Testis (tissue), 3 donors: ENCODE data around the gene IL18BP. TPM values are rescaled to one million over a fixed set of nuclear protein-coding genes. Genes with fewer than 3 reads are reported as not detected.

Source experiments
- DNase-seq: peaks from one replicate; pipeline ENCODE4 v3.0.0-alpha.2; 2019
- H3K27ac ChIP-seq, 2 donors: fragments of 200-600 bp; sonication (generic); one replicate each; pipeline ENCODE4 v1.5.1; 2019
- H3K27me3 ChIP-seq: fragments of 200-600 bp; sonication (generic); one replicate; pipeline ENCODE4 v1.5.1; 2019
- H3K36me3 ChIP-seq: fragments of 200-600 bp; sonication (generic); one replicate; pipeline ENCODE4 v1.5.1; 2017; ENCODE audit warnings: low read depth; ENCODE audit errors: missing control alignments
- H3K4me1 ChIP-seq: fragments of 200-600 bp; sonication (generic); one replicate; pipeline ENCODE4 v1.5.1; 2019
- H3K4me3 ChIP-seq, 2 donors: fragments of 200-600 bp; sonication (generic); one replicate each; pipeline ENCODE4 v1.5.1; 2017 to 2019
- H3K9me3 ChIP-seq: fragments of 200-600 bp; sonication (generic); one replicate; pipeline ENCODE4 v1.5.1; 2017
- POLR2A ChIP-seq: fragments of 450-650 bp; IDR thresholded peaks from one replicate; pipeline ENCODE4 v1.6.1; 2017; ENCODE audit warnings: antibody characterized with exemption, mild to moderate bottlenecking, moderate library complexity
- WGBS, 2 donors: methylation state at CpG; one replicate each; pipeline ENCODE4 v1.1.5; 2018; 5-methylcytosine and 5-hydroxymethylcytosine counted together
- intact Hi-C: fragments of 100-400 bp; cut with DNase I; formaldehyde crosslinking; loops from one replicate; pipeline ENCODE4 v1.15.1; 2023; ENCODE audit warnings: low total_unique reads
- polyA plus RNA-seq: library from polyadenylated mRNA; stranded (reverse); fragments of 350-450 nt; fragmentation: Illumina TruSeq; extraction: RNeasy Lipid Tissue Mini Kit (QIAGEN cat#74804); gene quantifications from one replicate; pipeline ENCODE4 v1.2.3, GENCODE V29; 2014; ENCODE audit warnings: low read depth, low replicate concordance; ENCODE audit not compliant: insufficient read depth
- total RNA-seq, 2 donors: library from RNA; depleted of rRNA; stranded (reverse); fragments of >200 nt; gene quantifications; one replicate each; pipeline ENCODE4 v1.2.3, GENCODE V29; 2016
- TF ChIP-seq, protein P1 (sequence below), 3 experiments: fragments of 450-650 bp in 2 of 3; fragments of 200-600 bp in 1 of 3; sonication (generic) in 1 of 3; IDR thresholded peaks; one replicate each; pipeline ENCODE4 v1.5.1; 2016 to 2019; ENCODE audit warnings: antibody characterized with exemption in 3 of 3, mild to moderate bottlenecking in 2 of 3, moderate library complexity in 1 of 3

Gene IL18BP
- total and polyA plus RNA-seq, 3 donors from 2014 or later, result 11.7 to 16.8 (median 13.5) TPM

DNA sequence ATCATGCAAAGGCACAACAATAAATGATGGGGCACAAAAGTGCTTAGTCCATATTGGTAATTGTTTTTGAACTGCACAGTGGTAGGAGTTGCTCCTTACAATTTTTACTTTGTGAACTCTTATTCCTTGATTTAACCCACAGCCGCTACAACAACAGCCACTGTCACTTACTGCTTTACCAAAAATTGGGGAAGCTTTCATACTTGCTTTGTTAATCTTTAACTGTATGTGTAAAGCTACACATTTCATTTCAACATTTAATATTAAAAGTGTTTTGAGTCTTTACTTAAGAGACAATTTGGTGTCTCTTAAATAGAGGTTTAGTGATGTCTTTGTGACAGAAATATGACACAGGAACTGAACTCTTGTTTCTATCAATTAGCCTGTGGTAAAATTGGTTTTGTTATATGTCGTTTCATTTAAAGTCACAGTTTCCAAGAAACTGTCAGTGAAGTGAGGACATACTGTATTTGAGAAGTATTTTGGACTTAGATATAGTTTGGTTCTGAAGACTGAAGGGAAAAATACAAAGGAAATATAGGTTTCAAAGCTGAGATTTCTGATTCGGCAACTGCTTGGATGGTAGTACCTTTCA, 6.5 kb upstream of the IL18BP start:
- H3K27me3 ChIP-seq, result no peaks in the 10 kb centered on the region
- intact Hi-C loops, result no loop called here
- TF ChIP-seq, protein P1, sequence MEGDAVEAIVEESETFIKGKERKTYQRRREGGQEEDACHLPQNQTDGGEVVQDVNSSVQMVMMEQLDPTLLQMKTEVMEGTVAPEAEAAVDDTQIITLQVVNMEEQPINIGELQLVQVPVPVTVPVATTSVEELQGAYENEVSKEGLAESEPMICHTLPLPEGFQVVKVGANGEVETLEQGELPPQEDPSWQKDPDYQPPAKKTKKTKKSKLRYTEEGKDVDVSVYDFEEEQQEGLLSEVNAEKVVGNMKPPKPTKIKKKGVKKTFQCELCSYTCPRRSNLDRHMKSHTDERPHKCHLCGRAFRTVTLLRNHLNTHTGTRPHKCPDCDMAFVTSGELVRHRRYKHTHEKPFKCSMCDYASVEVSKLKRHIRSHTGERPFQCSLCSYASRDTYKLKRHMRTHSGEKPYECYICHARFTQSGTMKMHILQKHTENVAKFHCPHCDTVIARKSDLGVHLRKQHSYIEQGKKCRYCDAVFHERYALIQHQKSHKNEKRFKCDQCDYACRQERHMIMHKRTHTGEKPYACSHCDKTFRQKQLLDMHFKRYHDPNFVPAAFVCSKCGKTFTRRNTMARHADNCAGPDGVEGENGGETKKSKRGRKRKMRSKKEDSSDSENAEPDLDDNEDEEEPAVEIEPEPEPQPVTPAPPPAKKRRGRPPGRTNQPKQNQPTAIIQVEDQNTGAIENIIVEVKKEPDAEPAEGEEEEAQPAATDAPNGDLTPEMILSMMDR (IDR thresholded peaks at IDR 0.05), result no peak
- TF ChIP-seq POLR2A, result no peak

DNA sequence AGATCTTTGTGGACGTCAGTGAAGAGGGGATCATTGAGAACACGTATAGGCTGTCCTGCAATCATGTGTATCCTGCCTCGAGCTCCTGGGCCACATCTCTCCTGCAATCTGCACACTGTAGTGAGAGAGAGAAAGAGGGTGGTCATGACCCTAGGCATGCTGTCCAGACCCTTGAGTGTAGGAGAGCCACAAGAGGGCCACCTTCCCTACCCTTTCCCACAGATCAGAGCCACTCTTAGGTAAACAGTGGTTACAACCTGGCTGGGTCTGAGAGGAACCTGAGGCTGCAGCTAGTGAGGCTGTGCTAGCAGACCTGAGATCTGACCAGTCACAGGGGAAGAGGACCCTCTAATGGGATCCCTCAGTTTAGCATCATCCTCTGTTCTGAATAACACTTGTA, 3.9 kb upstream of the IL18BP start:
- 89 to 91% methylated on average over 3 of the region's 3 CpGs for WGBS, 2 donors
- Histone ChIP-seq H3K36me3 (no peaks in the 10 kb centered on the region), H3K4me3 (no peak overlapping the region), H3K9me3 (no peaks in the 10 kb centered on the region), H3K27me3 (no peaks in the 10 kb centered on the region), H3K27ac (no peak overlapping the region), H3K4me1 (peaks cover 10% of the 10 kb centered on the region)
- intact Hi-C loops, result no loop called here
- no peak for DNase-seq
- no peak for TF ChIP-seq POLR2A
- TF ChIP-seq, protein P1 (IDR thresholded peaks at IDR 0.05), result no peak

More for the DNA sequence above, 6.5 kb upstream of the IL18BP start:
- H3K4me1 ChIP-seq, result no peaks in the 10 kb centered on the region
- 89 to 95% methylated on average over 3 of the region's 3 CpGs for WGBS, 2 donors
- no peaks in the 10 kb centered on the region for H3K36me3 ChIP-seq
- DNase-seq, result no peak
- no peak overlapping the region for H3K4me3 ChIP-seq
- no peaks in the 10 kb centered on the region for H3K9me3 ChIP-seq
- no peak overlapping the region for H3K27ac ChIP-seq

DNA sequence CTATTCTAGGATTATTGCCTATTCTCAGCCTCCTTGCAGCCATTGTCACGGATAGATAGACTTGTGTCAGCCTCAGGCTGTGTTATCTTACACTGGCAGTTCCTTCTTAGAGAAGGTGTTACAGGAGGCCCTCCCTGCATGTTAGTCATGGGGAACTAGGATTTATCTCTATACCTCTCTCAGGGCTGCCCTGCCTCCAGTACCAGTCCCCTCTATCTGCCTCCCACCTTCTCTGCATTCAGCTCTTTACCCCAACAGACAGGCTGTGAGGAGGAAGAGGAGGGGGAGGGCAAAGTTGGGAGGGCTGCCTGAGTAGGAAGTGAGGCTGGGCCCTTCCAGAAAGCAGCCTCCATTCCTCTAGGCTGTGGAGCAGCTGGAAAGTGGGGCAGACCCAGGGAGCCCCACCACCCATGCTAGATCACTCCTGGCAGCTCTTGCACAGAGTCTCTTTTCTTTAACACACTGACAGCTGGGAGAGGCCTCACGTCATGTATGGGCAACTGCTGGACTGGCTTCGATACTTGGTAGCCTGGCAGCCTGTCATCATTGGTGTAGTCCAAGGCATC, 2.9 kb upstream of the IL18BP start:
- no peaks in the 10 kb centered on the region for H3K36me3 ChIP-seq
- intact Hi-C loops, result no loop called here
- TF ChIP-seq, protein P1 (IDR thresholded peaks at IDR 0.05), result no peak
- TF ChIP-seq POLR2A, result no peak
- peaks cover 15% of the 10 kb centered on the region for H3K4me1 ChIP-seq
- no peak overlapping the region for H3K27ac ChIP-seq
- WGBS, 2 donors, result 85 to 90% methylated on average over 1 to 3 of the region's 3 CpGs
- H3K27me3 ChIP-seq, result no peaks in the 10 kb centered on the region
- H3K9me3 ChIP-seq, result no peaks in the 10 kb centered on the region
- H3K4me3 ChIP-seq, result no peak overlapping the region
- no peak for DNase-seq

DNA sequence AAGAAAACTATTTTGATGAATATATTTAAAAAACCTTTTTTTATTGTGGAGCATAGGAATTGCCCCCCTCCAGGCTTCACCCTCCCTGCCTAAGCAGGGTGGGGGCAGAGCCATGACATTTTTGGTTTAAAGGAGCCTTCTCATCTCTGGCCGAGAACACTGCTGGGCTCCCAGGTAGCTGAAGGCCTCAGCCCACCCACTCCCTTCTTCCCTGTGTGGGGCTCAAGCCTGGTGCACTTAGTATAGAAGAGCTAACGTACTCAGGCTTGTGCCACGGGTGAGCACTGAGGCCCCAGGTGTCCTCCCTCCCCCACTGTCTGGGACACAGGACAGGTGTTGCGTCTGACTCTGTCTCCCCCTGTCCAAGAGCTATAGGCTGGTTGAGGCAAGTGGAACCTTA, 2.2 kb upstream of the IL18BP start:
- Histone ChIP-seq H3K36me3 (no peaks in the 10 kb centered on the region), H3K4me1 (peaks cover 15% of the 10 kb centered on the region), H3K4me3 (no peak overlapping the region), H3K27me3 (no peaks in the 10 kb centered on the region), H3K9me3 (no peaks in the 10 kb centered on the region), H3K27ac (no peak overlapping the region)
- WGBS, 2 donors, result 93 to 100% methylated on average over 3 to 4 of the region's 4 CpGs
- TF ChIP-seq, protein P1 (IDR thresholded peaks at IDR 0.05), result no peak
- no peak for TF ChIP-seq POLR2A
- no peak for DNase-seq
- intact Hi-C loops, result no loop called here

DNA sequence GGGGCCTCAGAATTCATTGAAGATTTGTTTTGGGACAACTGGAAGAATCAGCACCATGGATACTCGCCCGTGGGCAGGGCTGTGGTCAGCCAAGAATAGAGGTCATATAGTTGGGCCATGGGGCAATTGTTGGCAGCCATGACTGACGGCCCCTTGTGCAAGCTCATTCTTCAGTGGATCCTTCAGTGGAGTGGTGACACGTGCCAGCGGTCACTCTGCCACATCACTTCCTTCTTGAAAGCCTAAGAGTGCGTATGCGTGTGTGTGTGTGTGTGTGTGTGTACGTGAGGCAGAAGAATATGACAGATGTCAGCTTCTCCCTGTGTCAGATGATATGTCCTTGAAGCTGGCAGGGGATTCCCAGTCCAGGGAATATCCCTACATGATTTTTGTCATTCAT, 1.8 kb upstream of the IL18BP start:
- H3K27me3 ChIP-seq, result no peaks in the 10 kb centered on the region
- peaks cover 15% of the 10 kb centered on the region for H3K4me1 ChIP-seq
- H3K27ac ChIP-seq, result no peak overlapping the region
- WGBS, 2 donors, result 90% methylated on average over 8 of the region's 8 CpGs; no CpG with 5 or more reads in 1 of the 2 donors
- H3K9me3 ChIP-seq, result no peaks in the 10 kb centered on the region
- H3K4me3 ChIP-seq, result no peak overlapping the region
- H3K36me3 ChIP-seq, result no peaks in the 10 kb centered on the region
- DNase-seq, result no peak
- no peak for TF ChIP-seq POLR2A
- TF ChIP-seq, protein P1 (IDR thresholded peaks at IDR 0.05), result no peak
- intact Hi-C loops, result no loop called here
